Left ventricle myocardium inferior (tissue), 1 donor: ENCODE results near the gene PITPNC1. TPM values are rescaled to one million over a fixed set of nuclear protein-coding genes. Genes with fewer than 3 reads are reported as not detected.

Experiments
- DNase-seq: peaks from one replicate; pipeline ENCODE4 v3.0.0-alpha.2; 2020
- H3K27ac ChIP-seq: fragments of 200-600 bp; replicated peaks from 2 replicates; pipeline ENCODE4 v1.8.0; 2021
- H3K27me3 ChIP-seq: fragments of 200-600 bp; 2 replicates; pipeline ENCODE4 v1.8.0; 2021; ENCODE audit warnings: low read depth
- H3K36me3 ChIP-seq: fragments of 200-600 bp; 2 replicates; pipeline ENCODE4 v1.8.0; 2021
- H3K4me1 ChIP-seq: fragments of 200-600 bp; 2 replicates; pipeline ENCODE4 v1.8.0; 2021
- H3K4me3 ChIP-seq: fragments of 200-600 bp; 2 replicates; pipeline ENCODE4 v1.8.0; 2021; ENCODE audit warnings: mild to moderate bottlenecking, moderate library complexity
- H3K9me3 ChIP-seq: fragments of 200-600 bp; replicated peaks from 2 replicates; pipeline ENCODE4 v1.8.0; 2021
- CTCF ChIP-seq: fragments of 200-600 bp; IDR thresholded peaks from 2 replicates; pipeline ENCODE4 v1.8.0; 2021; ENCODE audit warnings: antibody characterized with exemption, mild to moderate bottlenecking, borderline replicate concordance
- intact Hi-C: fragments of 100-400 bp; cut with micrococcal nuclease; formaldehyde crosslinking; loops from one replicate; pipeline ENCODE4 v1.11.0; 2022
- total RNA-seq: library from RNA; stranded (reverse); fragmentation: NEBNext Ultra II Directional; extraction: Animal tissue kit (Norgen Biotek cat#: 25700); gene quantifications from one replicate; pipeline ENCODE4 v1.2.1, GENCODE V29; 2021
- donor health status: DM: no; HTN: yes; CAD: no; lungs with severe emphysema.

PITPNC1 gene
- total RNA-seq, 1 donor from 2014 or later: 8.1 TPM

GRCh38 chr17:67602974-67603373, 225.9 kb downstream of the PITPNC1 start:
- H3K9me3 ChIP-seq: peaks cover 7% of the 10 kb centered on the region
- peak; percentile 58 for TF ChIP-seq CTCF
- H3K4me1 ChIP-seq: peaks cover 56% of the 10 kb centered on the region
- H3K4me3 ChIP-seq: no peak overlapping the region
- no peak for DNase-seq
- H3K36me3 ChIP-seq: no peaks in the 10 kb centered on the region
- H3K27me3 ChIP-seq: no peaks in the 10 kb centered on the region
- H3K27ac ChIP-seq: no peak overlapping the region
- intact Hi-C loops: no loop called here

- no peaks in the 10 kb centered on the region for H3K27me3 ChIP-seq
- H3K9me3 ChIP-seq: peaks cover 2% of the 10 kb centered on the region
- H3K27ac ChIP-seq: peak overlapping the region; percentile 24
- intact Hi-C loops: no loop called here
- peak overlapping the region; percentile 0 for H3K4me3 ChIP-seq
- DNase-seq: peak; percentile 67
- no peak for TF ChIP-seq CTCF
- peaks cover 60% of the 10 kb centered on the region for H3K4me1 ChIP-seq
- no peaks in the 10 kb centered on the region for H3K36me3 ChIP-seq
Measured at GRCh38 chr17:67605256-67605912, 228.3 kb downstream of the PITPNC1 start.

- DNase-seq: peak; percentile 47
- TF ChIP-seq CTCF: no peak
- no peaks in the 10 kb centered on the region for H3K27me3 ChIP-seq
- no peak overlapping the region for H3K4me3 ChIP-seq
- no peaks in the 10 kb centered on the region for H3K36me3 ChIP-seq
- H3K27ac ChIP-seq: peak overlapping the region; percentile 24
- intact Hi-C loops: no loop called here
- peaks cover 59% of the 10 kb centered on the region for H3K4me1 ChIP-seq
- H3K9me3 ChIP-seq: no peaks in the 10 kb centered on the region
Measured at GRCh38 chr17:67606471-67606870, 229.4 kb downstream of the PITPNC1 start.

- H3K27ac ChIP-seq: peak overlapping the region; percentile 24
- no peaks in the 10 kb centered on the region for H3K36me3 ChIP-seq
- intact Hi-C loops: no loop called here
- no peak for DNase-seq
- H3K4me1 ChIP-seq: peaks cover 53% of the 10 kb centered on the region
- no peaks in the 10 kb centered on the region for H3K9me3 ChIP-seq
- H3K27me3 ChIP-seq: no peaks in the 10 kb centered on the region
- no peak overlapping the region for H3K4me3 ChIP-seq
- TF ChIP-seq CTCF: peak; percentile 33
Measured at GRCh38 chr17:67606896-67607604, 230.0 kb downstream of the PITPNC1 start.

GRCh38 chr17:67610061-67610460, 233.0 kb downstream of the PITPNC1 start:
- Histone ChIP-seq H3K27ac (no peak overlapping the region), H3K36me3 (no peaks in the 10 kb centered on the region), H3K9me3 (no peaks in the 10 kb centered on the region), H3K4me3 (no peak overlapping the region), H3K4me1 (peaks cover 34% of the 10 kb centered on the region), H3K27me3 (no peaks in the 10 kb centered on the region)
- intact Hi-C loops: no loop called here
- DNase-seq: no peak
- TF ChIP-seq CTCF: no peak
